Activated T-helper 9 cell treated with anti-CD3 and anti-CD28 coated beads, Interleukin-2, amount 50 U/mL, for 16 hours (primary cell): ENCODE measurements around the gene SIPA1L2.

Source experiments
- DNase-seq: peaks from one replicate; pipeline ENCODE4 v3.0.0-alpha.2; 2020; ENCODE audit warnings: low read depth

The SIPA1L2 gene

GRCh38 chr1:232643251-232643650 lies 13.3 kb upstream of the SIPA1L2 start:
- no peak for DNase-seq

- DNase-seq, result no peak
Observed at GRCh38 chr1:232641507-232641906, 11.6 kb upstream of the SIPA1L2 start.

GRCh38 chr1:232636799-232637198 lies 6.9 kb upstream of the SIPA1L2 start:
- no peak for DNase-seq

- no peak for DNase-seq
Observed at GRCh38 chr1:232635778-232636356, 5.9 kb upstream of the SIPA1L2 start.

GRCh38 chr1:232635279-232635678 lies 5.3 kb upstream of the SIPA1L2 start:
- no peak for DNase-seq

- DNase-seq, result no peak
Observed at GRCh38 chr1:232634096-232634495, 4.2 kb upstream of the SIPA1L2 start.

- DNase-seq, result no peak
Observed at GRCh38 chr1:232630894-232631195, 912 bp upstream of the SIPA1L2 start.

GRCh38 chr1:232629250-232630046 lies 485 bp downstream of the SIPA1L2 start:
- peak; percentile 2 for DNase-seq

- DNase-seq, result no peak
Observed at GRCh38 chr1:232628335-232629249, 1.3 kb downstream of the SIPA1L2 start.

GRCh38 chr1:232627645-232628334 lies 2.1 kb downstream of the SIPA1L2 start:
- DNase-seq, result no peak

- no peak for DNase-seq
Observed at GRCh38 chr1:232627171-232627570, 2.8 kb downstream of the SIPA1L2 start.

GRCh38 chr1:232626452-232626851 lies 3.5 kb downstream of the SIPA1L2 start:
- no peak for DNase-seq

GRCh38 chr1:232625319-232625868 lies 4.5 kb downstream of the SIPA1L2 start:
- no peak for DNase-seq

GRCh38 chr1:232624546-232625281 lies 5.2 kb downstream of the SIPA1L2 start:
- DNase-seq, result no peak

- no peak for DNase-seq
Observed at GRCh38 chr1:232622981-232623380, 7.0 kb downstream of the SIPA1L2 start.

GRCh38 chr1:232622378-232622777 lies 7.6 kb downstream of the SIPA1L2 start:
- no peak for DNase-seq

- DNase-seq, result no peak
Observed at GRCh38 chr1:232621050-232621449, 8.9 kb downstream of the SIPA1L2 start.

GRCh38 chr1:232620356-232620969 lies 9.5 kb downstream of the SIPA1L2 start:
- DNase-seq, result no peak

GRCh38 chr1:232617237-232617636 lies 12.7 kb downstream of the SIPA1L2 start:
- no peak for DNase-seq

GRCh38 chr1:232615306-232615800 lies 14.6 kb downstream of the SIPA1L2 start:
- DNase-seq, result no peak

GRCh38 chr1:232614811-232615210 lies 15.1 kb downstream of the SIPA1L2 start:
- no peak for DNase-seq
